ENCODE data around the gene SYNCRIP. TPM values are rescaled to one million over a fixed set of nuclear protein-coding genes. Genes with fewer than 3 reads are reported as not detected.

Gene SYNCRIP
- total and polyA plus RNA-seq, 4 donors: 35.4 to 84.5 (median 63.8) TPM

DNA sequence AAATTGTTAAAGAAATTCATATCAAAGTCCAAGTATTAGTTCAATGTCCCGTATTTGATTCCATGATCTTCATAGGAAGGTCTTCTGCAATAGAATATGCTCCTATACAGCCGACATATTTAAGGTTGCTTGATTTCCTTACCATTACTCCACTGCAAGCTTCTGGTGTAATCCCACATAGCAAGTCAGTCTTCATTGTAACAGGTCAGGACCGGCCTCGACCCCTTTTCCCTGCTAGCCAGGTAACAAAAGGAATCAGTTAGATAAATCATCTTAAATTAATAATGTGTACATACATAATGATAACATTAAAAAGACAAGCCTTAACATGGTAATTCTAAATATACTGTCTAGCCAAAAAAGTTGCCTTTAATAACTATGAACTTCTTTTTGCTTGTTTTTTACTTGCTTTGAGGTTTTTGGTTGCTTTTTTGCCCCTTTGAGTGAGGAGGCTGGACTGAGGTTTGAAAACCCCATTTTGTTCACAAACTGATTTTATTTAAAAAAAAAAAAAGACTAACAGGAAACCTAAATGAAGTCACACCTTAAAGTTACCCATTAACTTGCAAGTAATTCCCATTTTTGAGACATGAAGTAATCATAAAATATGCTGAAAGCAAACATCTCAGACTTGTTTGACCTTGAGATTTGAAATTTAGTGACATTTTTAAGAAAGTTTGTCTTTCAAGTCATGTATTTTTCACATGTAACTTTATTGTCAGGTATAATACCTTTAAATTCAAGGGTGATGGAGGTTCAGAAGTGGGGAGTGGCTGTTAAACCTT, 29.8 kb downstream of the SYNCRIP start:
- no peak for ATAC-seq (ENCODE audit: insufficient read depth, low FRiP score)
- Histone ChIP-seq H3K9me3 (ENCODE audit: control insufficient read depth in 4 of 4, insufficient read depth in 3 of 4, low read length in 3 of 4) (no peaks in the 10 kb centered on the region), H3K9ac (ENCODE audit: insufficient read depth in 1 of 2, low read length in 2 of 2) (no peak overlapping the region), H3K27me3 (ENCODE audit: control insufficient read depth in 3 of 3, insufficient read depth in 3 of 3, low read length in 2 of 3) (no peaks in the 10 kb centered on the region), H3K4me3 (no peak overlapping the region), H3K4me1 (ENCODE audit: control insufficient read depth in 5 of 5, insufficient read depth in 5 of 5, low read length in 5 of 5) (peaks cover 0 to 5% (median 0%) of the 10 kb centered on the region in 5 donors), H3K27ac (ENCODE audit: low read depth in 1 of 2, low read length in 1 of 2) (no peak overlapping the region), H3K36me3 (ENCODE audit: control insufficient read depth in 4 of 4, insufficient read depth in 4 of 4, low read length in 4 of 4) (peaks cover 14 to 57% (median 36%) of the 10 kb centered on the region in 4 donors)
- peak in 1 of 3 donors; percentile 39 for DNase-seq
- no peak for TF ChIP-seq CTCF (IDR thresholded peaks at IDR 0.05; ENCODE audit: control extremely low read depth, extremely low read depth)
- 95 to 96% methylated on average over 4 of the region's 4 CpGs for WGBS, 2 donors

DNA sequence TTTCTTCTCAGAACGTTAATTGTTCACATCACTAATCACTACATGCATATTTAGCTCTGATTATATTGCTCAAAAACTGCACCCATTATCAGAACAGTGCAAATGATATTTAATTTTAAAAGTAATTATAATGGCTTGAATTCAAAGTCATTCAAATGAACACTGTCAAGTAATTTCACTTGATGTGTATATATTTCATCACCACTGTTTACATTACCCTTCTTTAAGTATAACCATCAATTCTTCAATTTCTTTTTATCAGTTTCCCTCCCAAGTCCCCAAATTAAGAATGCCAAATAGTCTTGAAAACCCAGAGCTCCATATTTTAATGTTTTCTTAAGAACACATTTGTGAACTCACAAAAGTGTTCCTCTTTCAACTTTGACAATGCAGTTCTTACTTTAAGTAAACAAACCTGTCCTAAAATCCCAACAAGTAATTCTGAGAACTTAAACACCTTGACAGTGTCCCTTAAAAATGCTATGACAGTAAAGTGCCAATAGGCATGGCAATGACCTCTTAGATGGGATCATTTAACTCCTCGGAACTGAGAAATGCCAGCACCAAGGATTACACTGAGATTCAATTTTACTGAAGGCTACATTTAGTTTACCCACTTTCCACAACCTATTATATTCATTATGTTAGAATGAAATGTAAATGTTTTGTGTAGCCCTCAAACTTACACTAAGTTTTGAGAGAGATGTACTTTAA, 32.3 kb downstream of the SYNCRIP start:
- no peak for TF ChIP-seq CTCF (IDR thresholded peaks at IDR 0.05; ENCODE audit: control extremely low read depth, extremely low read depth)
- 88 to 90% methylated on average over 2 of the region's 2 CpGs for WGBS, 2 donors
- no peaks in the 10 kb centered on the region for H3K27me3 ChIP-seq (ENCODE audit: control insufficient read depth in 3 of 3, insufficient read depth in 3 of 3, low read length in 2 of 3)
- no peak overlapping the region for H3K9ac ChIP-seq (ENCODE audit: insufficient read depth in 1 of 2, low read length in 2 of 2)
- no peak overlapping the region for H3K4me3 ChIP-seq
- no peak overlapping the region for H3K27ac ChIP-seq (ENCODE audit: low read depth in 1 of 2, low read length in 1 of 2)
- DNase-seq: no peak
- no peaks in the 10 kb centered on the region for H3K9me3 ChIP-seq (ENCODE audit: control insufficient read depth in 4 of 4, insufficient read depth in 3 of 4, low read length in 3 of 4)
- H3K4me1 ChIP-seq (ENCODE audit: control insufficient read depth in 5 of 5, insufficient read depth in 5 of 5, low read length in 5 of 5): peaks cover 0 to 5% (median 0%) of the 10 kb centered on the region in 5 donors
- peaks cover 5 to 42% (median 22%) of the 10 kb centered on the region in 4 donors for H3K36me3 ChIP-seq (ENCODE audit: control insufficient read depth in 4 of 4, insufficient read depth in 4 of 4, low read length in 4 of 4)
- no peak for ATAC-seq (ENCODE audit: insufficient read depth, low FRiP score)

- H3K9me3 ChIP-seq (ENCODE audit: control insufficient read depth in 4 of 4, insufficient read depth in 3 of 4, low read length in 3 of 4): no peaks in the 10 kb centered on the region
- no peak for DNase-seq
- H3K27me3 ChIP-seq (ENCODE audit: control insufficient read depth in 3 of 3, insufficient read depth in 3 of 3, low read length in 2 of 3): no peaks in the 10 kb centered on the region
- ATAC-seq (ENCODE audit: insufficient read depth, low FRiP score): no peak
- no peak overlapping the region for H3K27ac ChIP-seq (ENCODE audit: low read depth in 1 of 2, low read length in 1 of 2)
- H3K9ac ChIP-seq (ENCODE audit: insufficient read depth in 1 of 2, low read length in 2 of 2): no peak overlapping the region
- no peaks in the 10 kb centered on the region for H3K4me1 ChIP-seq (ENCODE audit: control insufficient read depth in 5 of 5, insufficient read depth in 5 of 5, low read length in 5 of 5)
- WGBS, 2 donors: 91% methylated on average over 4 of the region's 4 CpGs
- H3K4me3 ChIP-seq: no peak overlapping the region
- peaks cover 0 to 5% (median 1%) of the 10 kb centered on the region in 4 donors for H3K36me3 ChIP-seq (ENCODE audit: control insufficient read depth in 4 of 4, insufficient read depth in 4 of 4, low read length in 4 of 4)
- no peak for TF ChIP-seq CTCF (IDR thresholded peaks at IDR 0.05; ENCODE audit: control extremely low read depth, extremely low read depth)
Measured at GRCh38 chr6:85602100-85602499, 40.6 kb downstream of the SYNCRIP start.

Data from lung (tissue), 12 donors.